GM21390 (cell line): Measurements from ENCODE around the gene SGCD.

Source experiments
- ATAC-seq: cut with Tn5 transposase; IDR thresholded peaks from one replicate; pipeline ENCODE4 v1.9.1; 2021; ENCODE audit not compliant: unreplicated experiment

The SGCD gene

DNA sequence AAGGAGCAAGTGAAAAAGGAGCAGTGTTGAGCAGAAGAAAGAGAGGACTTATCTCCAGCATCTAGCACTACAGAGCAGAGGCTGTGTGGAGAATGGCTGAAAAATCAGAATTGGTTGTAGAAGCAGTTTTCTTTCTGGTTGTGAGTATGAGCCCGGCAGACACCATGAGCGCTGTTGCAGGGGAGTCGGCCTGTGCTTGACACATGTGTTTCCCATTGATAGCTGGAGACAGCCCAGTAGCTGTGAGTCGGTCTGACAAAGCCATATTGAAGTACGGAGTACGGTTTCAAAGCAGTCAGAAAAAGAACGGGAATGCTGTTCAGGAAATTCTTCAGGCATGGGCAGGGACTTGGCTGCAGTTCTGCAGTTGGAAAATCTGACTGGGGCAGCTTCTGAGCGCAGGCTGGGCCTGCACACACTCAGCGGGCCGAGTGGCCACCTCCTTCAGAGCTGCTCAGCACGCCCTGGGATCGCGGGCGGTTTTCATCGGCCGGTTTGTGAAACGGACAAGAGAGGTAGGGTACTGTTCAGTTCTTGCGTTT is at the start of gene SGCD:
Gene SGCD, plus strand, starts transcription at position 447 of the 542 bp plus-strand sequence.
- ATAC-seq = no peak

DNA sequence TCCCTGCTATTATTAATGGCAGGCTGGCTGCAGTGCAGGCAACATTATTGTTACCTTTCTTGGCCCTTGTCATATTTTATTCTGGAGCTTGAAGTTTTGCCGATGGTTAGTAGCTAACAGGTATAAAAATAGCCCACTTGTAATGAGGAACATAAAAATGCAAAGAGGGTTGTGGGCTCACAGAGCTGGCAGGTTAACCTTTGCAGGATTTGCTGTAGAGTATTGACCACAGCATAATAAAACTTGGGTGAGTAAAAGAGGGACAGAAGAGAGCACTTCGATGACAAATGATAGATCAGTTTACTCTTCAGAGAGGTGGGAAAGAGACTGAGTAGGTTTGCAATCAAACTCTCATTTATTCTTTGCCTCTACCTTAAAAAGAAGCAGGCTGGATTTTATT is 49.7 kb upstream of the SGCD start:
- ATAC-seq = no peak

DNA sequence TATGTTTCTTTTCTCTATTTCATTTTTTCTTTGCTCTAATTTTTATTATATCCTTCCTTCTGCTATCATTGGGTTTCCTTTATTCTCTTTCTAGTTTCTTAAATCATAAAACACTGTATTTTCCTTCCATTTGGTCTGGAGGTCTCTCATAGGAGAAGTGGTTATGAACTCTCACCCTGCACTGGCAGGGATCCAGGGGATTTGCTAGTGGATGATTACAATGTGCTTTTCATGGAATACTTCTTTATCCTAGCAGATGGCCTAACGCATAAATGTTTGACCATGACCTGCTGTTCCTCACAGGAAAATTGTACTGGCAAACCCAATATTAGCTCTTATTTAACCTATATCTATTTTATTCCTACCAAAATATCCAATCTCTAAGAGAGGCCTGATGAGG is 31.5 kb upstream of the SGCD start:
- no peak for ATAC-seq

DNA sequence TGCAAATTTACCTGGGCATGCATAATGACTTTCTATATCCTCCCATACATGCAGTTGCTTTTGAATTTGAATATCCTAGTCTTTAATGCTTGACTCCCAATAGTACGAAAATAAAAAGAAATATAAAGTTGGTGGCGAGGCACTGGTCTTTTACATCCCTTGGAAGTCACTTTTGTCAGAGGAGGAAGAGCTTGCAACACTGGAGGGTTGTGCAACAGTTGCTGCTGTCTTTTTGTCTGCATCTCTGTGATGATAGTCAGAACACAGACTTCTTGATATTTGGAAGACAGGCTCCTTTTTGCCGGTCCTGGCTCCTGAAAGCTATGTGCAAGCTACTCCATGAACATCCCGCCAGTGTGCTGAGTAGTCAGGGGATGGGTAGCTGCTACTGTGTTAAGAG is 16.8 kb upstream of the SGCD start:
- ATAC-seq = no peak

DNA sequence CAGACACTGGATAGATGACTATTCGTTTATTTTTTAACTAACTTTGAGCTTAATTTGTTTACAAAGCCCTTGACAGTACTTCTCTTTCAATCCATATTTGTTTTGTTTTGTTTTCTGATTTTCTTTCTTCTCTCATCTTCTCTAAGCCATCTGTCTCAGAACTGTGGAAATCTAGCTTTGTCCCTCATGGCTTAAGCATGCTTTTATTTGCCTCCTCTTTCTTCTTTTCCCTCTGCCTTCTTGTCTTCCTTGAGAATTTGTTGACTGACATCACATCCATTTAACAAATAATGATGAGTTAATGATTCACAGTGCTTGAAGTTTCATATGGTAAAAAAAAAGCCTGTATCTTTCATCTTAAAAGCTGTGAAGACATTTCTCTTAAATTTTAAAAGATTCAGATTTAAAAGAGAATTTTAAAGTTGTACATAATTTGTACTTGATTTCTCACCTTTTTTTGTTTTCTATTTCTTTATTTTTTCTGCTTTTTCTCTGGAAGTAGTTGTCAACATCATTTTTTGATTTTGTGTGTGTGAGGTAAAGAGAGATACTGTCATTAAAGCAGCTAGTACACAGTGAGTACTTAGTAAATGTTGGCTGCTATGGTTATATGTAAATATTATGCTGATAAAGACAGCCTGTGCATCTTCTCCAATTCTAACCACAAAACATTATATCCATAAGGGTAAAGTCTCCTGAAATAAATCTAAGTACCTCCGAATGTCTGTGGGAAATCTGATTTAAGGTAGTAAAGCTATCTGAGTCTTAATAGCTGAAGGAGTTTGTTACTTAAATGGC is 13.9 kb upstream of the SGCD start:
- ATAC-seq = no peak

DNA sequence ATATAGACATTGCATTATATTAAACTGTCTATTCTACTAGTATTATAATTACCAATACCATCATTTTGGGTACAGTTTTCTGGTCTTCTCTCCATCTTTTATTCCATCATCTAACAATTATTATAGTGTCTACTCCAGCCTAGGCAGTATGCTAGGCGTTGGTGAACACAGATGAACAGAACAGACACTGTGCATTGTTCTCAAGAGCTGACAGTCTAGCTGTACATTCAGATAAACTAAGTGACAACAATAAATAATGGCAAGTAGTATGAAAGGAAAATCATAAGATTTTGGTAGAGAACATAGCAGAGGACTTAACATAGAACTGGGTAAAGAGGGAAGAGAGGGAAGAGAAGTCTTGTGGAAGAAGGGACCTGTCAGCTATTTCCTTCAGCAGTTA is 12.5 kb upstream of the SGCD start:
- ATAC-seq = no peak

DNA sequence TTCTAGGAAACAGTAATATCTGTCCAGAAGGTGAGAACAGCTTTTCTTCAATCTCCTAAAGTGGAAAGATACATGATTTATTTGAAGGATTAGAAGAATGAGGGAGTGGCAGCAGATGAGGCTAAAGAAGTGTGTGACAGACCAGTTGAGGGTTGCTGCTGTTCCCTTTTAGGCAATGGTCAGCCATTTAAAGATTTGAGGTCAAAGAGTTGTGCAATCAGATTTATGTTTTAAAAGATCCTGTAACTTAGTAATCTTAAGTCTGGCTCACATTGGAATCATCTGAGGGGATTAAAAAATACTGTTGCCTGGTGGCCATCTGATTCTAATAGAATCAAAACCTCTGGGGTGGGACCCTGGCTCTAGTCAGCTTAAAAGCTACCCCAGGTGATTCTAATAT is 4.3 kb upstream of the SGCD start:
- no peak for ATAC-seq

DNA sequence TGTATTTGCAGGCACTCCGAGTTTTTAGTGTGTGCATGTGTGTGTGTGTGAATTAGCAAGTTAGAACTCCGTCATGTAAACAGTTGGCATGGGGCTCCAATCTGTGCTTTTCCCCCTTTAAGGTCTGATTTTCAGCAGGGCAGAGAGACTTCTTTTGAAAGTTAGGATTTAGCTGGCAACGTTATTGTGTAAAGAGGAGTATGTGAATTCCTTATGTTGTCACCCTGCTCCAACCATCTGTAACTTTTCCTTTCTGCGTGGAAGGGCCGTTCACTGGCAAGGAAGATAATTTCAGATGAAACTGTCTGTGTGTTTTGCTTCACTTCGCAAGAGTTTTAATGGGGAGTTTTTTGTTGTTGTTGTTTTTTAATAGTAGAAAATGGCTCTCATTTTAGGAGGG is 332 bp downstream of the SGCD start:
- no peak for ATAC-seq

DNA sequence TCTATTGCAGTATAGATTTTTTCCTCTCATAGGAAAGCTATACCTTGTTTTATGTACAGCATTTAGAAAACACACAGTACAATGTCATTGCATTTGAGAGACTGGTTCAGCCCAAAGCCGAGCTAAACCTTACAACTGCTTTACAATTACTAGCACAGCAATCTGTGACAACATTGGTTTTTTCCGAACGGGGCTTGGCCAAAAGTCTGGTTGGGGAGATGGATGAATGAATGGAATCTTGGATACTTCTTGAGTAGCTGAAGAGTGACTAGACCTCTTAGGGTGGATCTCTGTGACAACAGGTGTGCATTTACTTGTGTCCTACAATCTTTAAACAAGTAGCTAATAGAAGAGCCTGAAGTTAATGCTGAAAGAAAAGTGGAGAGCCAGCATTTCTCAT is 1.2 kb downstream of the SGCD start:
- no peak for ATAC-seq

DNA sequence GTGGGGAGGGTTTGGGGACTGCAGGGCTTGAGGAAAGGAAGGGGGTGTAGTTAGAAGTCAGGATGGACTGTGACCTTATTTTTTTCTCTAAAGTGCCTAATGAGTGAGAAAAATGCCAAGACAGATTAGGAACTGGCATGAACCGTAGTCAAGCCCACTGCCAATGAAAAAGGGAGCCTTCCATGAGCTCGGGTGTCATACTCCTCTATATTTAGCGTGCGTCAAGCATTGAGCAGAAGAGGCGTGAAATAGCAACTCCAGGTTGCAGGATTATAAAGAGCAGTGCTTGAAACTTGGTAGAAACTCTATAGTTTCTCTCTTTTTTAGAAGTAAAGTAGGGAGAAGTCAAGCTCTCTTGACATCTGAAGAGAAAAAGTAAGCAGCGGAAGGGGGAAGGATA is 1.8 kb downstream of the SGCD start:
- ATAC-seq = no peak

DNA sequence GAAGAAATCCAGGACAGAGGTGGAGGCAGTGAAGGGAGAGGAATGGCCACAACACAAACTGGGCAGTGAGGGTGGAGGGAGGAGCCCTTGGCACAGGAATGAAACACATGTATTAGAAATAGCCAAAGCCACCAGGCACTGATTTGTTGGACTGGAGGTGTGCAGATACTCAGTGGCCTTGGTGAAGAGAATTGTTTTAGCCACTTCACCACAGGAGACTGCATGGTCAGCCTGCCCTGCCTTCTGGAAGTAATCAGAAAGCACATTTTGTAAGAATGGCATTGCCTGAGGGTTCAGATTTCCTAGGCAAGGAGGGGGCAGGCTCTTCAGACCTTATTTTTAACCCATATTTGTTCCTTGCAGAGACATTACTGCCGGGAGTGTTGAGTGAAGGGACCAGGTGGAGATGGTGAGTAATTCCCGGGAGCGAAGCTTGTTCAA is 2.2 kb downstream of the SGCD start:
- no peak for ATAC-seq

DNA sequence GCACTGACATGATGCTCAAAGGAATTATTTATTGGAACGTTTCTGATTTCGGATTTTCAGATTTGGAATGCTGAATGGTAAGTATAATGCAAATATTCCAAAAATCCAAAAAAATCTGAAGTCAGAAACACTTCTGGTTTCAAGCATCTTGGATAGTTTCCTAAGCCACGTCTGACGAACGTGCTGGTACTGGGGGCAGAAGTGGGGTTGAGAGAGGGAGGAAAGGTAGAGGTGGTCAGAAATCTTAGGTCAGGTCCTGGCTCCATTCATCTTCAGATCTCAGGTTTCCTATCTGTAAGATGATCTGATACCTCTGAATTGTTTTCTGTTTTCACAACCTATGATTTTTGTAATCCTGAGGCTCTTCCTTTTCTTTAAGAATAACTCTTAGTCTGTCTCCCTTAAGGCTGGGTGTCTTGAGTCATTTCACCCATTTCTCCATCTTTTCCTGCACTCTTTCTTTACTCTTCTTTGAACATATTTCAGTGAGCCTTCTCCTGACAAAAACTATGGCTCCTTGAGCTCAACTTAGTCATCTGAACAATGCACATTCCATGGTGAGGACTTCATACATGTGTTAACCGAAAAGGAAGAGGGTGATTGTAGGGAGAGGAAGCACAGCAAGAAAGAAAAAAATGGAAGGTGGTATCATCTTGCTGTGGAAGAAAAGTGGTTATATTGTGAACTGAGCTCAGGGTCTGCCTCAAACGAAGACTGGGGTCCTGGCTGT is 3.3 kb downstream of the SGCD start:
- ATAC-seq = no peak

DNA sequence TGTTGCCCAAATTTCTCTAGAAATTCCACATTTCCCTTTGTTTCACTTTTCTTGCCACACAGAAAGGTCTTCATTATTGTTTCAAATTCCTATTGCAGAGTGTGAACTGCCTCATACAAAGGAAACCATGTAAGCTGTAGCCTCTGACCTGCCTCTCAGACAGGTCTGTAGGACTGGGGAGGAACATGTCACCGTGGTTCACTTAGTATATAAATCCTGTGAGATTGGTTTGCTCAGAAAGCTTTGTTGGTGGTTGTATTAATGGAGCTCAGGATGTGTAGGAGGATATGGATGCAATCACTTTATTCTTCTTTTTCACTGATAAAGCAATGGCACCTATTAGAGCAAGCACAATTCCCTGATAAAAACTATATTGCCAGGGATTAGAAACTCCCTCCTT is 4.2 kb downstream of the SGCD start:
- ATAC-seq = no peak

DNA sequence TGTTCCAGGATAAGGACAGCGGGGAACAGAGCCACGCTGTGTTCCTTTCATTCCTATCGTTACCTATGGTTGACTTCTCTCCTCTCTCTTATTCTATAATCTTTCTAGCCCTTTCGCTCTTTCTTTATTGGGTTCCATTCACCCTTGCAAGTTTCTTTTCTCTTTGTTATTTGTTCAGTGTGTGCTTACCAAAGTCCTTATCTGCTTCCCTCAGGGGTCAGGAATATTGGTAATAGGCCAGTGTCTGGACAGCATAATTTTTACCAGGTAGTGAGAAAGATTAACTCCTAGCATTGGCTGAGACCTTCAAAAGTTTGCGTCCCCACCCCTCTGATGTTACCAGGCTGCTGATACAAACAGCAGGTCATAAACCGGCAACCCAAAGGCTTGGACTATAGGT is 4.9 kb downstream of the SGCD start:
- ATAC-seq = no peak

DNA sequence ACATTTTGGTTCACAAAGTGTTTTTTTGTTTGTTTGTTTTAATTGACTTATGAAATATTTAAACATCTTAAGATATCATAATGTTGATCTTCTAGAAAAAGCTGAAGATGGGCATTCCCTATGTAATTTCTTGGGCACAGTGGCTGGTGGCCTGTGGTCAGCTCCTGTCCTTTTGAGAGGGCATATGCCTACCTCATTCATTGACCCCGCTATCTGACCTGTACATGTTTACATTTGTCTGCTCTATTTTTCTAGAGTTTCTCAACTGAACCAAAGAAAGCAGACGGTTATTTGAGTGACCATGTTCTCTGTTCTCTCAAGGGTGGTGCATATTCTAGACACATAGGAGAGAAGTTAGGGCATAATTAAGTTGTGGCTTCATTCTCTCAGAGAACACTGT is 5.3 kb downstream of the SGCD start:
- ATAC-seq = no peak

DNA sequence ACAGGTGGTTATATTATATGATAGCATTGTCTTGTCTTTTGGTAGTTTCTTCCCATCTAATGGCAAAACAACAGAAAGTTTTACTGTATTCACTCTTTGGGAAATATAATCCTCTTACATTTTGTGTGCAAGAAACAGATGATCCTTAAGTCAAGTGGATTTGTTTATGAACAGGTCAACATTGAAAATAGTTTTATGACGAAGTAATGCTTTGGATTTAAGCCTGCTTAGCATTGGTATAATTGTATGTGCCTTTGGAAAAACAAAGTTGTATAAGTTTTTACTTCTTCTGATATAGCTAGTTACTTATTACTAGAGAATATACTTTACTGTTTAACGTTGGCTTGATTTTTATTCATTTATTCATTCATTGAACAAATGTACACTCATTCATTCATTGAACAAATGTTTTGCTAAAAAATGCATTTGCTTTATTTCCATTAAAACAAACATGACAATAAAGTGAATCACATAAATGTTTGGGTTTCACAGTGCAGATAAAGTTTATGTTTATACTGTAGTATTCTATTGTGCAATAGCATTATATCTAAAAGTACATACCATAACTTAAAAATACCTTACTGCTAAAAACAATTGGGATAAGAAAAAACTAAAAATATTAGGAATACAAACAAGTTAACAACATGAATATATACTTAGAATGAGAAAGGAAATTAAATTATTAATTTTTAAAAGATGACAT is 12.3 kb downstream of the SGCD start:
- ATAC-seq = no peak

DNA sequence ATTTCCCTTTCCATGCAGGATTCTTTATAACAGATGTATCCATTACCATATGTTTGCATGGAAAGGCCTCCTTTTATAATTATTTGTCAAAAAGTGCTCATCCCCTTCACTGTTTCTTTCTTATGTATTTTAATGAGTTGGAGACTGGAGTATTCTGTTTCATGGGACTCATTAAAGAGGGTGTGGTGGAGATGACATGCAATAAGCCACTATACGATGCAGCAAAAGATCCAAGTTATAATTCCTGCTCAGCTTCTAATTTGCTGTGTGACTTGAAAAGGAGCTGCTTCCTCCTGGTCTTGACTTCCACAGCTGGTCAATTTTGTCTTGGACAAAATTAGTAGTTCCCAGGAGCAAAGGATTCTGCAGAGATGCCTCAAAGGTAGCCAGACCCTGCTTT is 13.9 kb downstream of the SGCD start:
- no peak for ATAC-seq

DNA sequence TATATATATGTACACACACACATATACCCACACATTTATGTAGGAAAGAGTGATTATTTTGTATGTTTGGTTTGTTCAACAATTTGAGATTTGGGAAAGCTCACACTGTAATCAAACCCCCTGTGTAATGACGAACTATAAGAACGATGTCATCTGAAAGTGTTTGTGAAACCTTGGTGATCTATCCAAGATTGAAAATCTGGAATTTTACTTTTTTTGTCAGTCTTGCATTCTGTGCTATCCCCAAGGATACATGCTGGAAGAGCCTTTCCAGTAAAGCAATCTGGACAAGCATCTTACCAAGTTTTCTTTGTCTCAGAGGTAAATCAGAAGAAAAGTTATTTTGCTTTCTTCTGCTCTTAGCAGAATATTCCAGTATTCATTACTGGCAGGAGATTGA is 23.3 kb downstream of the SGCD start:
- no peak for ATAC-seq

DNA sequence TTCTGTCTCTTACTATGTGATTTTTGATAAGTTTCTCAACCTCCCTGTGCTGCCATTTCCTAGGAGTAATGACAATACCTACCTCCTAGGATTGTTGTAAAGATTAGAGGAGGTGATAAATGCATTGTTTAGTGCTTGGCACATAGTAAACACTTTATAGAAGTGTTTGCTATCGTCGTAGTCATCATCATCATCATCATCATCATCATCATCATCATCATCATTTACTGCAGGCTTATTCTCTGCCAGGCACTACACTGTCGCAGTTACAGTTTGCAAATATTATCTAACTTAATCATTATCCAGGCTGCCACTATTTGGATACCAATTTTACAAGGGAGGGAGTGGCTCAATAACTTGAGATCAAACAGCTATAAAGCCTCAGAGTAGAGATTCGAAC is 24.5 kb downstream of the SGCD start:
- no peak for ATAC-seq

DNA sequence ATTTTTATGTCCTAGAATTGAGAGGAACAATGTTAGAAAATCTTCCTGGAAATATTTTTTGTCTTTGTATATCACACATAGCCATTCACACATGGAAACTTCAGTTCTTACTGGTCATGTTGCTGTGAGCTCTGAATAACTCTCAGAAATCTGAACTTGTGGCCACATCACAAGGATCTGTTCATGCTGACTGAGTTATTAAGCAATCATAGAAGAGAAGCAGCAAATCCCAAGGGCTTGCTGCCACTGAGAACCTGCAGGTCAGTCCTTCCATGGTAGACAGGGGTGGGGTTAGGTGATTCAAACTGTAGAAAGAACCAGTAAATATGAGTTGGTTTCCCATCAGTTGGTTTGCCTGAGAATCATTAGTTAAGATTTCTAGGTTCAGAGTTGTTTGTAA is 27.6 kb downstream of the SGCD start:
- no peak for ATAC-seq

DNA sequence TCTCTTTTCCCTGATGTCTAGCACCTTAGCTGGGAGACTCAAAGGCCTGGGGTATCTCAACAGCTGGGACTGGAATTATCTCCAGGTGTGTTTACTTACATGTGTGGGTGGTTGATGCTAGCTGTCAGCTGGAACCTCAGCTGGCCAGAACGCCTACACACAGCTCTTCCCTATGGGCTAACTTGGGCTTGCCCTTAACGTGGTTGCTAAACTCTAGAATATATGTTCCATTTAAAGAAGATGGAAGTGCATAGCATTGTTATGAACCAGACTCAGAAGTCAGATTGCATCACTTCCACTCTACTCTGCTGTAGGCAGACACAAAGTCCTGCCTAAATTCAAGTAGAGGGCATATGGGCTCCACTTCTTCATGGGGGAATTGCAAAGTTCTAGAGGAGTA is 29.3 kb downstream of the SGCD start:
- ATAC-seq = no peak

DNA sequence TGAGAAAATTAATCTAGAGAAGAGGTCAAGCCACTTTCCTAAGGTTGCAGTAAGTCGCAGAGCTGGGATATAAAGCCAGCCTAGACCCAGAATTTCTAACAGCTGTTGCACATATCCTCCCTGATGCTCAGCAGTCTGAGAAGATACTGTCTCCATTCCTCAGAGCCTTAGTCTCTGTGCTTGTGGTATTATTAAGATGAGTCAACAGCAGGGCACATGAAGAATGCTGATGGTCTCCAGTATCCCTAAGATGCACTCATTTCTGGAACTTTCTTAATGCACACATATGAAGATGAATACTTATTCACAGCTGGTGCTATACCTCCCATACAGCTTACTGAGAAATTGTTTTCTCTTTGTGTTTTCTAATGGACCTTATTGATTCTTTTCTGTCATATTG is 32.5 kb downstream of the SGCD start:
- ATAC-seq = peak; percentile 65
